Testis (tissue), 2 donors: ENCODE data around the gene GRIK4.

Source experiments
- POLR2A ChIP-seq: fragments of 450-650 bp; IDR thresholded peaks from one replicate; pipeline ENCODE4 v1.6.1; 2017; ENCODE audit warnings: antibody characterized with exemption, mild to moderate bottlenecking, moderate library complexity
- TF ChIP-seq, protein P1 (sequence below), 3 experiments: fragments of 450-650 bp in 2 of 3; fragments of 200-600 bp in 1 of 3; sonication (generic) in 1 of 3; IDR thresholded peaks; one replicate each; pipeline ENCODE4 v1.5.1; 2016 to 2019; ENCODE audit warnings: antibody characterized with exemption in 3 of 3, mild to moderate bottlenecking in 2 of 3, moderate library complexity in 1 of 3

DNA sequence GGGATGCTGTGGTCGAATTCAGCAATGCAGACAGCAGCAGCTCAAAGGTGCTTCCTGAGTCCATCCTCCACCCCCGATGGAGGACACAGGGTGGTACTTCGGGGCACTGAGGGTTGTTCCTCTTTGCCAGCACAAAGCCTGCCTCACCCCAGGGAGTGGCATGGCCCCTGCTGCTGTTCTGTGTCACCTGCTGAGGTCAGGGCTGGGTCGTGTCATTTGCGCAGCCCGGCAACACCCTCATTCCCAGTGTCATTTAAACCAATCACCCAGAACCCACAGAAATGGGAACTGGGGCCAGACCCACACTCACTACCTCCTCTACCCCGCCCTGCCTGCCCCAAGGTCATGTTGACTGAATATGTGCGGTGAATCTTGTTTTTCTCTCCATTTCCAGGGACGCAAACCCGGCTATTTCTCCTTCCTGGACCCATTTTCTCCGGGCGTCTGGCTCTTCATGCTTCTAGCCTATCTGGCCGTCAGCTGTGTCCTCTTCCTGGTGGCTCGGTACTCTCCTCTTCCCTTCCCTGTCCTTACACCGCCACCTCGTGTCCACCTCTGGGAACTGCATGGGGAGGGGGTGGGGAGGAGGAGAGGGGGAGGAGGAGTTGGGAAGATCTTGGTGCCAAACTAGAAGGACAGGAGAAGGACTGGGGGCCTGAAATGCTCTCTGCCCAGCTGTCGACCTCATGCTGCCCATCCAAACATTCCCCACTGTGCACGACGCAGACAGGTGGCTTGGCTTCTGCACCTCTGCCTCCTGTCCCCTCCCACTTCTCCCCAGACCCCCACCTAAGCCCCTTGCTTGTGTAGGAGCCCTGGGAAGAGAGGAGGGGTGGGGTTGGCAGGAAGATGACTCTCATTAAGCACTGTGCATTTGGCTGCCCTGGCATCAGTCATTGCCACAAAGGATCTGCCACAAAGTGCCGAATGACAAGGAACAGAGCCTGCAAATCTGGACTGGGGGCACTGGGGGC, 441.2 kb downstream of the GRIK4 start:
- TF ChIP-seq POLR2A, result no peak
- TF ChIP-seq, protein P1, sequence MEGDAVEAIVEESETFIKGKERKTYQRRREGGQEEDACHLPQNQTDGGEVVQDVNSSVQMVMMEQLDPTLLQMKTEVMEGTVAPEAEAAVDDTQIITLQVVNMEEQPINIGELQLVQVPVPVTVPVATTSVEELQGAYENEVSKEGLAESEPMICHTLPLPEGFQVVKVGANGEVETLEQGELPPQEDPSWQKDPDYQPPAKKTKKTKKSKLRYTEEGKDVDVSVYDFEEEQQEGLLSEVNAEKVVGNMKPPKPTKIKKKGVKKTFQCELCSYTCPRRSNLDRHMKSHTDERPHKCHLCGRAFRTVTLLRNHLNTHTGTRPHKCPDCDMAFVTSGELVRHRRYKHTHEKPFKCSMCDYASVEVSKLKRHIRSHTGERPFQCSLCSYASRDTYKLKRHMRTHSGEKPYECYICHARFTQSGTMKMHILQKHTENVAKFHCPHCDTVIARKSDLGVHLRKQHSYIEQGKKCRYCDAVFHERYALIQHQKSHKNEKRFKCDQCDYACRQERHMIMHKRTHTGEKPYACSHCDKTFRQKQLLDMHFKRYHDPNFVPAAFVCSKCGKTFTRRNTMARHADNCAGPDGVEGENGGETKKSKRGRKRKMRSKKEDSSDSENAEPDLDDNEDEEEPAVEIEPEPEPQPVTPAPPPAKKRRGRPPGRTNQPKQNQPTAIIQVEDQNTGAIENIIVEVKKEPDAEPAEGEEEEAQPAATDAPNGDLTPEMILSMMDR (IDR thresholded peaks at IDR 0.05), result peak; percentile 12 to 79 (median 40)
